Right cardiac atrium (tissue), 5 donors: Measurements from ENCODE around the gene CERKL. TPM values are rescaled to one million over a fixed set of nuclear protein-coding genes. Genes with fewer than 3 reads are reported as not detected.

ENCODE experiments used
- ATAC-seq, 2 donors: fragments of 200-7000 bp; cut with Tn5 transposase; one replicate each; pipeline versions ENCODE4 v1.8.0 to v1.9.1; 2020; ENCODE audit warnings: moderate library complexity in 2 of 2, mild to moderate bottlenecking in 1 of 2
- DNase-seq, 3 donors: peaks; one replicate each; pipeline ENCODE4 v3.0.0-alpha.2; 2020
- H3K27ac ChIP-seq: one replicate; pipeline ENCODE4 v1.5.1; 2013; ENCODE audit warnings: mild to moderate bottlenecking, low read length, control low read depth, moderate library complexity
- H3K27me3 ChIP-seq: one replicate; pipeline ENCODE4 v1.6.1; 2013; ENCODE audit not compliant: control insufficient read depth, insufficient read depth
- H3K4me1 ChIP-seq: one replicate; pipeline ENCODE4 v1.6.1; 2013; ENCODE audit warnings: low read length; ENCODE audit not compliant: control insufficient read depth, insufficient read depth
- H3K4me3 ChIP-seq: one replicate; pipeline ENCODE4 v1.5.1; 2013; ENCODE audit warnings: low read length, control low read depth
- H3K9me3 ChIP-seq: one replicate; pipeline ENCODE4 v1.6.1; 2013; ENCODE audit warnings: low read length; ENCODE audit not compliant: control insufficient read depth
- WGBS: extraction: QIAGEN DNeasy Blood & Tissue Kit; methylation state at CpG from one replicate; pipeline ENCODE4 v1.1.7; 2013; 5-methylcytosine and 5-hydroxymethylcytosine counted together
- intact Hi-C, 4 donors: fragments of 100-400 bp; cut with DNase I; formaldehyde crosslinking; loops; one replicate each; pipeline versions ENCODE4 v1.11.0 to v1.14.0; 2022 to 2023
- polyA plus RNA-seq: library from polyadenylated mRNA; stranded (reverse); fragments of 200-250 nt; gene quantifications from one replicate; pipeline ENCODE4 v1.2.3, GENCODE V29; 2013
- total RNA-seq, 4 donors: library from RNA; stranded (reverse); fragmentation: NEBNext Ultra II Directional; extraction: Animal tissue kit (Norgen Biotek cat#: 25700); gene quantifications; one replicate each; pipeline ENCODE4 v1.2.1, GENCODE V29; 2021
- donor health status: healthy with polysubstance abuse.
- donor health status: DM: no; HTN: yes; CAD: no.
- donor health status: DM: no; HTN: no; CAD: no.
- donor health status: DM: no; HTN: yes; CAD: no; lungs with severe emphysema.
- donor health status: DM: yes; HTN: yes; CAD: no.

Gene CERKL
- total and polyA plus RNA-seq, 5 donors: not detected

DNA sequence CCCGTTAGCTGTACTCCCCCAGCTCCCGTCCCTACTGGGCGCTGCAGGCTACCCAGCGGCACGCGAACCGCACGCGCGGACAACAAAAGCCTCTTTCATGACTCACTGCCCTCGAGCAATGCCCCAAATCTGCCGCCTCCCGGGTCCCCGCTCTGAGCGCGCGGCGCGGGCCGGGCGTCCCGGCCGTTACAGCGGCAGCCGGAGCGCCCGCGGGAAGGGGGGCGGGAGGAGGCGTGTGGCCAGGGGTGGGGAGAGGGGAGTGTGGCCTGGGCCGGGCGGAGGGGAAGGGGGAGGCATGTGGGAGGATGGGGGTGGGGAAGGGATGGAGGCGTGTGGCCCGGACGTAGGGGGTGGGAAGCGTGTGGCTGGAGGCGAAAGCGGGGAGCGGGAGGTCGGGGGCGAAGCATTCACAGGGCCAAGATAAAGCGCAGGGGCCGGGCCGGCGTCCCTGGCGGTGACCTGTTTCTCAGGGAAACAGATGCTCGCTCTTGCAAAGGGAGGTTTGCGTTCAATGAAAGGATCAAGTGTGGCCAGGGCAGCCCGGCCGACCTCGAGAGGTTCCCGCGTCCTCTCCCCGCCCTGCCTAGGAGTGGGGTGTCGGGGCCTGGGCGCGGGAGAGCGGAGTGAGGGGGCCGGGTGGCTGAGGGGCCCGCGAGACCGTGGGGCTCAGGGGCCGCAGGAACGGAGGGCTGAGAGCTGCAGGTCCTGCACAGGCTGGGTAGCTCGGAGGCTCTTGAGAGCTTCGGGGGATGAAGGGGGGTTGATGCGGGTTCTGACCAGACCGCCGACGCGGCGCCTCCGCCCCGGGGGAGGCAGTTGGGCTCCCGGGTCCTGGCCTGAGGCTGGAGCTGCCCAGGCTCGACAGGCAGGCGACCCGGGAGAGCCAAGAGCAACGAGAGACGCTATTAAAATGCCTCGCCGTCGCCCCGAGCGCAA, 26.9 kb upstream of the CERKL start:
- H3K9me3 ChIP-seq: no peaks in the 10 kb centered on the region
- intact Hi-C loops: no loop called here
- 2% methylated on average over 85 of the region's 85 CpGs for WGBS
- H3K4me1 ChIP-seq: peaks cover 3% of the 10 kb centered on the region
- H3K4me3 ChIP-seq: no peak overlapping the region
- DNase-seq (no peak), ATAC-seq (no peak)
- peaks cover under 1% of the 10 kb centered on the region for H3K27me3 ChIP-seq
- H3K27ac ChIP-seq: no peak overlapping the region

DNA sequence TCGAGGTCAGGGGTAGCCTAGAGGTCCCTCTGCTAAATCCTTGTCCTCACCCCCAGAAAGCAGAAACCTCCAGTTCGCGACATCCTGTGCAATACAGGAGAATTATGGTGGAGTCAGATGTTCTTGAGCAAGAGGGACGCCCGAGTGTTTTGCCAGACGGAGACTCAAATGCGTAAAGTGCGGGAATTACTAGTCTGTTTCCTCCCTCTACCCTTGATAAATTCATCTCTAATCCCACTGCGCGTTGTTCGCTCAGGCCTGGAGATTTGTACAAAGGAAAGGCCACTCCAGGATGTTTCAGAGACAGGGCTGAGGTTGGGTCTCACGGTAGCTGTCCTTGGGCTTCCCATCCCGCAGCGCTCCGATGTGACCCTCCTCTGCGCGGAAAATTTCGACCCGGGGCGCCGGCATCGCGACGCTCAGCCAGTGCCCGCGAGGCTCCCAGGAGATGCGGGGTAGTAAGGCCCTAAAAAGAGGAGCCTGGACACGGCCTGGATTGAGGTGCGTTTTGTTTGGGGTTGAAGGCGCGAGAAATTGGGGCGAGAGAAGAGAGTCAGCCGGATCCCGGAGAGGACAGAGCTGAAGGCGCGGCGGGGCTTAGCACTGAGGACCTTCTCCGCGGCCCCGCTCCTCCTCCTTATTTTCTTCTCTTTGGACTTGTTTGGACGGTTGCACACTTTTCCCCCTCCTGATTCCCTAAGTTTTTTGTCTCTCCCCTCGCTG, 26.1 kb upstream of the CERKL start:
- Histone ChIP-seq H3K4me3 (no peak overlapping the region), H3K27me3 (peaks cover 4% of the 10 kb centered on the region), H3K9me3 (no peaks in the 10 kb centered on the region), H3K27ac (no peak overlapping the region), H3K4me1 (peaks cover 3% of the 10 kb centered on the region)
- intact Hi-C loops: no loop called here
- no peak for DNase-seq
- no peak for ATAC-seq
- 2% methylated on average over 42 of the region's 42 CpGs for WGBS

DNA sequence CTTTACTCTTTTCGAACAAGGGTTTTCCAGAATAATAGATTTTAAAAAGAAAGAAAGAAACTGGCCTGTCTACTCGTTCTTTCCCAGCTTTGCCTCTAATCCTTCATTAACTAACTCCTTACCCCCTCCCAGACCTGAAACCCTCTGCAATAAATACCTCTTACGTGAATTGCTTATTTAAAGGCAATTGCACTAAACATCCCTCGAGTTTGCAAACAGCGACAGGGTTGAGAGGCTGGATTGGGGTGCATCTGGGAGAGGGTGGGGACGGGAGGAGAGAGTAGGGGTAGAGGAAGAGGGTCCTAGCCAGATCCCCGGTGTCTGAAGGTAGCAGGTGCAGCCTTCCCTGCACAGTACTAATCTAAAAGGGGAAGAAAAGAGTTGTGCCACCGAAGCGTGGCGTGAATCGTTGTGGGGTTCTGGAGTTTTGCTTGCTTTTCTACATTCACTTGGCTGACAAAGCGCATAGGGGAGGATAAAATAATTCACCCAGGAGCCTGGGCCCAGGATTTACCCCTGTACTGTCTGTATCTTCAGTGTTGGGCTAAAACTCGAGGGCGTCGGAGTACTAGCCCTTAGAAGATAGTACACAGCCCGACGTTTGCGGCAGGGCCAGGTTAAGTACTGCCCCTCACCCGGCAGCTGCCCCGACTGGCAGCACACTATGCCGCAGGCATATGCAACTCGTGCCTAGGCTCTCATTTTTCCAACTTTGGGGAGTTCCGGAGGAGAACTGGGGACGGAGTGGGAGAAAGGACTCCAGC, 25.3 kb upstream of the CERKL start:
- ATAC-seq (no peak), DNase-seq (no peak)
- Histone ChIP-seq H3K9me3 (no peaks in the 10 kb centered on the region), H3K4me1 (peaks cover 3% of the 10 kb centered on the region), H3K4me3 (no peak overlapping the region), H3K27ac (no peak overlapping the region), H3K27me3 (peaks cover 7% of the 10 kb centered on the region)
- 6% methylated on average over 24 of the region's 24 CpGs for WGBS
- intact Hi-C loops: no loop called here

DNA sequence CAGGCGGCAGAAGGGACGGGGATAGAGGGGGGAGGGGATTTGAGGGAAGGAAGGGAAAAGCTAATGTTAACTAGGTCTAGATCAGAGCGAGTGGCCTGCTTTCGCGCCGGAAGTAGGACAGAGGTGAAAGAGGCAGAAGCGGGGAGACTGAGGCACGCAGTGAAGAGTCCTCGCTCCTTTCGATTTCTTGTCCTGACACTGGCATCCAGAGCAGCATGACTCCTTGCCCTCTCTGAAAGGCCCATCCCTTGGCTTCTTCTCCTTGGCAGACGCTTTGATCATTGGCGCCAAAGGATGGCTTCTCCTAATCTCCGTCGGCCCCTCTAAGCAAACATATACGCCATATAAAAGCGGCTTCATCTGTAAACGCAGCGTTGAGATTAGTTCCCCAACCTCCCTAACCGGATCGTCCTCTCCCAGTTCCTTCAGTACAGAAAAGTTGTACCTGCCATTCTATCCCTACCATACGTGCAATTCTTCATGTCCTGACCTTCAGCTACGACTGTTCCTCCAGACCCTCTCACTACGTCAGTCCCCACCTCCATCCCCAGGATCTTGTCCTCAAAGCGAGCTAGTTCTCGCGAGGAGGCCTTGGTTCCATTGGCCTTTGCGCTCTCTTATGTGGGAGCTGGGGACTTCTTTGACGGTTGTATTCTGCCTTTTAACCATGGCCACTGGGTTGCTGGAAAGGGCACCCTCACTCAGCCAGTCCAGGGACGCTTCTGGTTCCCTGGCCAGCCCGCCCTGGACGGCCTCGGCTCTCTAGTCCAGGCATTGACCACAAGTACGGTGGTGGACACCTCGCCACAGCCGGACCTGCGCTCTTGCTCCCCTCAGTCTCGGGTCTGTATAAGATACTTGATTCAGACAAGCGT, 24.3 kb upstream of the CERKL start:
- H3K27ac ChIP-seq: no peak overlapping the region
- intact Hi-C loops: no loop called here
- peaks cover 3% of the 10 kb centered on the region for H3K4me1 ChIP-seq
- DNase-seq (no peak), ATAC-seq (no peak)
- no peaks in the 10 kb centered on the region for H3K9me3 ChIP-seq
- peaks cover 7% of the 10 kb centered on the region for H3K27me3 ChIP-seq
- no peak overlapping the region for H3K4me3 ChIP-seq
- 3% methylated on average over 38 of the region's 38 CpGs for WGBS

DNA sequence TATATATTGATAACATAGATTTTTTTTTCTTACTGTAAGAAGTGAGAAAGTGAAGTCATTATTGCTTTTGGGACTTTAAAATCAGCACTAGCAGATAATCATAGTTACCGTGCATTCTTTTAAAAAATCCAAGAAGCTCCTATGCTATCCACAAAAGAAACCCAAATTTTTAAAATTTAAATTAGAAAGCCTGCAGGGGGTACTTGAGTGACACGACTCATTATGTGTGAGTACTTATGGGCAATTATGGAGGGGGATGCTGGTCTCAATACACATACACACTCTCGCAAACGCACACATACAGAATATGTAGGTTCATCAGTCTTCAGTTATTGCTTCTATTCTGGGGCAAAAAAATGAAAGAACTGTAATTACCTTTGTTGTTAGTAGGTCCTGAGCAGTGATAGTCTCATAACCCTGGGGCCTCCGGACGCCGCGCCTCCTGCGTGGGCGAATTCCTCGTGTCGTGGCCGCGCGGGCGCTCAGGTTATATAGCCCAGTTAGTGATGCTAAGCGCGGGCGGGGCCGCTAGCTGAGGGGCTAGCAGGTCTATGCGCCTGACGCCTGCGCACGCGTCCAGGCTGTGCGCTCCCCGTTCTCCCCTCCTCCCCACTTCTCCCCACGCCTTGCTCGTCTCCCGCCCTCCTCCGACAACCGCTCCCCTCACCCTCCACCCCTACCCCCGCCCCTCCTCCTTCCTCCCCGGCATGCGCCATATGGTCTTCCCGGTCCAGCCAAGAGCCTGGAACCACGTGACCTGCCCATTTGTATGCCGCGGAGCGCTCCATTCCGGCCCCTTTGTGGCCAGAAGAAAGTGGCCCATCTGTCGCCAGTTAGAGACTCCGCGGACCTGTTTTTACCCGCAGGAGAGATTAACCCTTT, 23.4 kb upstream of the CERKL start, which contains the start of gene NEUROD1:
Gene NEUROD1, minus strand, starts transcription at position 463 of the 882 bp plus-strand sequence. CDS start 1,657 bp downstream, outside the sequence.
- Histone ChIP-seq H3K27me3 (peaks cover 7% of the 10 kb centered on the region), H3K9me3 (no peaks in the 10 kb centered on the region), H3K4me3 (no peak within 1 kb of the TSS), H3K27ac (no peak within 1 kb of the TSS), H3K4me1 (peaks cover 3% of the 10 kb centered on the region)
- DNase-seq (no peak), ATAC-seq (no peak)
- intact Hi-C loops: no loop called here
- 1% methylated on average over 45 of the region's 45 CpGs for WGBS

DNA sequence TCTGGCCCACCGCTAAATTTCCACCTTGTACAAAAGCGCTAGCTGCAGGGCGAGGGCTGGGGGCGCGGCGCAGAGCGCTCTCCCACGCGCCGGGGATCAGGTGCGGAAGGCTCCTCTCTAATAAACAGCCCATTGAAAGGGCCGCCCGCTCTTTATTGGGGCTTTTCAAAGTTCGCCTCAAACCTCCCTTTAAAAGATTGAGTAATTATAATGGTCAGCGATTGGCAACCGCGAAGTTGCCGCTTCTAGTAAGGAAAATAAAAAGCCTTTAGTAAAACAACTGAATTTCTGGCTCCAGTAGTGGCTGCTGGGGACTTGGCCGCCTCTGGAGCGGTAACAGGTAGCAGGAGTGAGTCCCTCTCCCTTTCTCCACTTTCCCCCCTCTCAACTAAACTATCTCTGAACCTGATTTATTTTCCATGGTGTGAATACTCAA, 22.7 kb upstream of the CERKL start:
- H3K27me3 ChIP-seq: peaks cover 7% of the 10 kb centered on the region
- no peak overlapping the region for H3K4me3 ChIP-seq
- DNase-seq (no peak), ATAC-seq (no peak)
- whole genome bisulfite sequencing: 4% methylated on average over 20 of the region's 20 CpGs
- H3K27ac ChIP-seq: no peak overlapping the region
- H3K4me1 ChIP-seq: peaks cover 3% of the 10 kb centered on the region
- intact Hi-C loops: no loop called here
- no peaks in the 10 kb centered on the region for H3K9me3 ChIP-seq

DNA sequence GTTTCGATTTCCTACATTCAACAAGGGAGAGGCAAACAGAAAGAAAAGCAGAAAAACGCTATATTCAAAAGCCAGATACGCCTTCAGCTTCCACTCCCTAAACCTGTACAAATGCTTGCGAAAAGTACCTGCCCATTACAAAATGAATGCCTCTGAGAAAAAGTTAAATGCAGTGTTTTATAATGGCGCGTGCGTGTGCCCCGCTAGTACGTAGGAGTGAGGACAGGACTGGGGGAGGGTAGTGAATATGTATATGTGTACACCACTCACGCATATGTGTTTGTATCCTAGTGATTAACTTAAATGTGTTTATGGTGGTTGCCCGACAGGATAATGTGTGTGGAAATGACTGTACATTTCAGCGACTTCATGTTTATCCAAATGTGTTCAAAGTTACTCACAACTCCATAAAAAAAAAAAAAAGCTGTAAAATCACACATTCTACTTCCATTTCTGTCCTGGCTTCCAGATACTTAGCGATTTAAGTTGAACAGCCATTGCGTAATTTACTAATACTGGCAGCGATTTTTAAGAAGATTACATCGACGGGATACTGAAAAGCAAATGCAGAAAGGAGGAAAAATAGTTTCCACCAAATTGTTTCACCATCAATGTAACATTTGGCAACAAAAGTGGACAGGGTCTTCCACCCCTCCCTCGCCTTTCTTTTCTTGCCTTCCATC, 22.1 kb upstream of the CERKL start:
- H3K4me3 ChIP-seq: no peak overlapping the region
- ATAC-seq: no peak
- H3K9me3 ChIP-seq: no peaks in the 10 kb centered on the region
- no peak for DNase-seq
- H3K4me1 ChIP-seq: peaks cover 2% of the 10 kb centered on the region
- 11% methylated on average over 18 of the region's 18 CpGs for WGBS
- intact Hi-C loops: no loop called here
- no peak overlapping the region for H3K27ac ChIP-seq
- H3K27me3 ChIP-seq: peaks cover 7% of the 10 kb centered on the region

DNA sequence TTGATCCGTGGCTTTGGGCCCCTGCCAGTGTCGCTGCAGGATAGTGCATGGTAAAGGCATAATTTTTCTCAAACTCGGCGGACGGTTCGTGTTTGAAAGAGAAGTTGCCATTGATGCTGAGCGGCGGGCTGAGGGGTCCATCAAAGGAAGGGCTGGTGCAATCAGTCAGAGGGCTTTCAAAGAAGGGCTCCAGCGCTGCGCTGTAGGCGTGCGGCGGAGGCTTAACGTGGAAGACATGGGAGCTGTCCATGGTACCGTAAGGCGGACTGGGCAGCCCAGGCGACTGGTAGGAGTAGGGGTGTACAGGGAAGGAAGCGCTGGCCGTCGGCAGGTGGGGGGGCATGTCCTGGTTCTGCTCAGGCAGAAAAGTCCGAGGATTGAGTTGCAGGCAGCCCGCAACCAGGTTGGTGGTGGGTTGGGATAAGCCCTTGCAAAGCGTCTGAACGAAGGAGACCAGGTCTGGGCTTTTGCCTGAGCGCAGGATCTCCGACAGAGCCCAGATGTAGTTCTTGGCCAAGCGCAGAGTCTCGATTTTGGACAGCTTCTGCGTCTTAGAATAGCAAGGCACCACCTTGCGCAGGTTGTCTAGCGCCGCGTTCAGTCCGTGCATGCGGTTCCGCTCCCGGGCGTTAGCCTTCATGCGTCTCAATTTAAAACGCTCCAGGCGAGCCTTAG, 21.1 kb upstream of the CERKL start:
- 8% methylated on average over 41 of the region's 41 CpGs for WGBS
- Histone ChIP-seq H3K27ac (no peak overlapping the region), H3K27me3 (peaks cover 9% of the 10 kb centered on the region), H3K9me3 (no peaks in the 10 kb centered on the region), H3K4me1 (no peaks in the 10 kb centered on the region), H3K4me3 (no peak overlapping the region)
- ATAC-seq (peak; percentile 75 to 81), DNase-seq (peak; percentile 60 to 84 (median 83))
- intact Hi-C loops: no loop called here

DNA sequence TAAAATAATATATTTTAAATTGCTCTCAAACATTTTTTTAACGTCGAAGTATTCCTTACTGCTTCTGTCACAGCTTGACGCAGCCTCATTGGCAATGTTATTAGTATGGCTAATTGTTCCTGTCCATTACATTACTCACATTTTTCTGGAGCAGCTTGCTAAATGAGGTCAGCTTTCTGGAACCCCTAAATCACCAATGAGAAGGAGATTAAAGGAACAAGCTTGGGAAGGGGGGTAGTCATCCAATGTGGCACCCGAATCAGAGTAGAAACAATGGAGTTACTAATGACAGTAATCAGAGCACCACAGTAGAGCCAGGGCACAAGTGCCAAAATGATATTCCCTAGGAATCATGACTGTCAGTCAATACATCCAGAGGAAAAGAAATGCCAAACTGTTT, 18.3 kb upstream of the CERKL start:
- 25% methylated on average over 4 of the region's 4 CpGs for WGBS
- no peak for ATAC-seq
- Histone ChIP-seq H3K4me3 (no peak overlapping the region), H3K27me3 (peaks cover 9% of the 10 kb centered on the region), H3K27ac (no peak overlapping the region), H3K4me1 (no peaks in the 10 kb centered on the region), H3K9me3 (no peaks in the 10 kb centered on the region)
- DNase-seq: no peak
- intact Hi-C loops: no loop called here
